Measurements from ENCODE around the gene RABL2B.

The RABL2B gene

GRCh38 chr22:50724616-50725015 lies 58.8 kb downstream of the RABL2B start:
- Histone ChIP-seq H3K4me1 (ENCODE audit: control insufficient read depth in 1 of 2, insufficient read depth in 1 of 2, low read depth in 1 of 2, low read length in 1 of 2) (no peaks in the 10 kb centered on the region), H3K36me3 (no peaks in the 10 kb centered on the region), H3K27ac (no peak overlapping the region), H3K27me3 (no peaks in the 10 kb centered on the region), H3K9me3 (no peaks in the 10 kb centered on the region), H3K4me3 (ENCODE audit: low read depth in 1 of 2, low read length in 1 of 2) (no peak overlapping the region)
- TF ChIP-seq CTCF (IDR thresholded peaks at IDR 0.05) = no peak

GRCh38 chr22:50723991-50724390 lies 59.4 kb downstream of the RABL2B start:
- H3K4me3 ChIP-seq (ENCODE audit: low read depth in 1 of 2, low read length in 1 of 2) = no peak overlapping the region
- no peak for TF ChIP-seq CTCF (IDR thresholded peaks at IDR 0.05)
- H3K4me1 ChIP-seq (ENCODE audit: control insufficient read depth in 1 of 2, insufficient read depth in 1 of 2, low read depth in 1 of 2, low read length in 1 of 2) = no peaks in the 10 kb centered on the region
- no peak overlapping the region for H3K27ac ChIP-seq
- no peaks in the 10 kb centered on the region for H3K36me3 ChIP-seq
- no peaks in the 10 kb centered on the region for H3K9me3 ChIP-seq
- H3K27me3 ChIP-seq = no peaks in the 10 kb centered on the region

- TF ChIP-seq CTCF (IDR thresholded peaks at IDR 0.05) = no peak
- H3K36me3 ChIP-seq = no peaks in the 10 kb centered on the region
- no peaks in the 10 kb centered on the region for H3K27me3 ChIP-seq
- no peaks in the 10 kb centered on the region for H3K9me3 ChIP-seq
- H3K4me3 ChIP-seq (ENCODE audit: low read depth in 1 of 2, low read length in 1 of 2) = no peak overlapping the region
- H3K4me1 ChIP-seq (ENCODE audit: control insufficient read depth in 1 of 2, insufficient read depth in 1 of 2, low read depth in 1 of 2, low read length in 1 of 2) = no peaks in the 10 kb centered on the region
- H3K27ac ChIP-seq = no peak overlapping the region
Measured at GRCh38 chr22:50722716-50723428, 60.6 kb downstream of the RABL2B start.

GRCh38 chr22:50722048-50722701 lies 61.3 kb downstream of the RABL2B start:
- Histone ChIP-seq H3K27me3 (no peaks in the 10 kb centered on the region), H3K4me1 (ENCODE audit: control insufficient read depth in 1 of 2, insufficient read depth in 1 of 2, low read depth in 1 of 2, low read length in 1 of 2) (no peaks in the 10 kb centered on the region), H3K36me3 (no peaks in the 10 kb centered on the region), H3K4me3 (ENCODE audit: low read depth in 1 of 2, low read length in 1 of 2) (no peak overlapping the region), H3K27ac (no peak overlapping the region), H3K9me3 (no peaks in the 10 kb centered on the region)
- no peak for TF ChIP-seq CTCF (IDR thresholded peaks at IDR 0.05)

- Histone ChIP-seq H3K4me3 (ENCODE audit: low read depth in 1 of 2, low read length in 1 of 2) (no peak overlapping the region), H3K27me3 (no peaks in the 10 kb centered on the region), H3K27ac (no peak overlapping the region), H3K36me3 (no peaks in the 10 kb centered on the region), H3K4me1 (ENCODE audit: control insufficient read depth in 1 of 2, insufficient read depth in 1 of 2, low read depth in 1 of 2, low read length in 1 of 2) (no peaks in the 10 kb centered on the region), H3K9me3 (no peaks in the 10 kb centered on the region)
- TF ChIP-seq CTCF (IDR thresholded peaks at IDR 0.05) = no peak
Measured at GRCh38 chr22:50721257-50721844, 62.1 kb downstream of the RABL2B start.

All from neutrophil (primary cell).